ENCODE results near the gene BACH2.
"Not testable (repeated sequence)": the region's sequence is repeated elsewhere in the genome, so short reads cannot be mapped to it uniquely, and the experiment has no call there.

Gene BACH2

GRCh38 chr6:90233213-90233612 is 63.4 kb downstream of the BACH2 start:
- FAIRE-seq, result no peak

- no peak for FAIRE-seq
These were observed 64.8 kb downstream of the BACH2 start for GRCh38 chr6:90231798-90232197.

GRCh38 chr6:90231308-90231707 is 65.3 kb downstream of the BACH2 start:
- FAIRE-seq, result no peak

- FAIRE-seq, result no peak
These were observed 66.0 kb downstream of the BACH2 start for GRCh38 chr6:90230548-90231215.

GRCh38 chr6:90229331-90230010 is 67.2 kb downstream of the BACH2 start:
- FAIRE-seq, result no peak

- FAIRE-seq, result no peak
These were observed 69.0 kb downstream of the BACH2 start for GRCh38 chr6:90227673-90228072.

GRCh38 chr6:90227213-90227612 is 69.4 kb downstream of the BACH2 start:
- FAIRE-seq, result no peak

GRCh38 chr6:90226257-90226656 is 70.4 kb downstream of the BACH2 start:
- no peak for FAIRE-seq

GRCh38 chr6:90224196-90224595 is 72.4 kb downstream of the BACH2 start:
- no peak for FAIRE-seq

- no peak for FAIRE-seq
These were observed 73.9 kb downstream of the BACH2 start for GRCh38 chr6:90222724-90223198.

- no peak for FAIRE-seq
These were observed 74.6 kb downstream of the BACH2 start for GRCh38 chr6:90222008-90222407.

GRCh38 chr6:90221403-90221802 is 75.2 kb downstream of the BACH2 start:
- FAIRE-seq, result no peak

- no peak for FAIRE-seq
These were observed 76.4 kb downstream of the BACH2 start for GRCh38 chr6:90220273-90220672.

GRCh38 chr6:90219209-90219985 is 77.2 kb downstream of the BACH2 start:
- no peak for FAIRE-seq

- FAIRE-seq, result no peak
These were observed 77.8 kb downstream of the BACH2 start for GRCh38 chr6:90218959-90219208.

GRCh38 chr6:90217506-90218127 is 79.0 kb downstream of the BACH2 start:
- no peak for FAIRE-seq

- FAIRE-seq, result no peak
These were observed 80.3 kb downstream of the BACH2 start for GRCh38 chr6:90216072-90216977.

- no peak for FAIRE-seq
These were observed 81.7 kb downstream of the BACH2 start for GRCh38 chr6:90214966-90215365.

- FAIRE-seq, result no peak
These were observed 82.2 kb downstream of the BACH2 start for GRCh38 chr6:90214461-90214860.

GRCh38 chr6:90212274-90212673 is 84.4 kb downstream of the BACH2 start:
- no peak for FAIRE-seq

- no peak for FAIRE-seq
These were observed 87.1 kb downstream of the BACH2 start for GRCh38 chr6:90209527-90209926.

GRCh38 chr6:90208690-90209089 is 88.0 kb downstream of the BACH2 start:
- not testable (repeated sequence) for FAIRE-seq
